ENCODE data around the gene DYNLT4.
"Not testable (repeated sequence)": the region's sequence is repeated elsewhere in the genome, so short reads cannot be mapped to it uniquely, and the experiment has no call there.

Gene DYNLT4

DNA sequence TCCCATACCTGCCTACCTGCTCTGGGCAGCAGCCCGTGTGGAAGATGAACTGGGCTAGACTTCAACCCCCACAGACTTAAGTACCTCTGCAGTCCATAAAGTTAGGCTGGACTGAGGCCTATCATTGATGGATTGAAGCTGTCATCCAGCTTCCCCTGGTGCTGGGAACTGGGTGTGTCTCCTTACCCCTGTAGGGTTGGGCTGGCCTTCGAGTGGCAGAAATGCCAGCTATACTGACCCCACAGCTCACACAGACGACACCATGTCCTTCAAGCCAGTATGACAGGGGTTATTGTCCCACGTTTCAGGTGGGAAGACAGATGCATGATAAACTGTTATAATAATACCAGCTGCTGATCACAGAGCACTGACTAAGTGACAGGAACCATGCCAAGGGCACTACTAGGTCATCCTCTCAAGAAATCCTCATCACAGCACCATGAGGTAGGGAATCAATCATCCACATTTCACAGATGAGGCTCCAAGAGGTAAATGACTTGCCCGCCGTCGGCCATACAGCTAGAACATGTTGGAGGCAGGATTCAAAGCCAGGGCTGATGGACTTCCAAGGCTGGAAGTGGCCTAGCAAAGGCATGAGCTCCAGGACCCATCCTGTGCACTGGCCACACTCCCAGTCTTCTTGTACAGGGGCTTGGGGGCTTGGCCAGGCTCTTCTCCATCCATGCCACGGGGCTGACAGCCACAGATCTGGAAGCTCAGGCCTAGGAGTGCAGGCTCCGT, 18.9 kb downstream of the DYNLT4 start, which contains the start of gene BEST4:
Gene BEST4 (minus strand): TSS at position 51 of the 741 bp plus-strand sequence. CDS start 465 bp downstream, outside the sequence.
- DNase-seq (ENCODE audit: low spot score), result no peak

GRCh38 chr1:44787506-44787905, 19.6 kb downstream of the DYNLT4 start:
- no peak for DNase-seq (ENCODE audit: low spot score)

DNA sequence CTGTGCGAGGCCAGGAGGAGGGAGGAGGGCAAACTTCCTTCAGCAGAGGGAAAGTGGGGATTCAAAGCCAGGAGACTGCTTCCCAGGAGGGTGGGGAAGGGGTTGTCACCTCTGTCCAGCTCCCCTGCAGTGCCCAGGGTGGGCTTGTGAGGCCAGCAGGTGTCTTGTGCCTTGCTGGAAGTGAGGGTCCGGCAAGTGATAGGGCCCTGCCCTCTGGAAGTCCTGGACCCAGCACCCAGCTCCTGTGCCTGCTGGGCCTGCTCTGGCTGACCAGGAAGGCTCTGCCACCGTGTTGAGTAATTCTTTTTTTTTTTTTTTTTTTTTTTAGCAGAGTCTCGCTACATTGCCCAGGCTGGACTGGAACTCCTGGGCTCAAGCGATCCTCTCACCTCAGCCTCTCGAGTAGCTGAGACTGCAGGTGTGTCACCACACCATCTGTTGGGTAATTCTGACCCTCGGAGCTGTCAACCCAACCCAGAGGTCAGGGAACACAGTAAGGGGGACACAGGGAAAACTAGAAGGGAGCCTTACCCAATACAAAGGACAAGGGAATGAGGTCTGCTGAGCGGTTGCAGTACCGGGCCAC, 20.2 kb downstream of the DYNLT4 start:
- no peak for DNase-seq (ENCODE audit: low spot score)

GRCh38 chr1:44786138-44786840, 20.9 kb downstream of the DYNLT4 start:
- DNase-seq (ENCODE audit: low spot score), result peak; percentile 60

DNA sequence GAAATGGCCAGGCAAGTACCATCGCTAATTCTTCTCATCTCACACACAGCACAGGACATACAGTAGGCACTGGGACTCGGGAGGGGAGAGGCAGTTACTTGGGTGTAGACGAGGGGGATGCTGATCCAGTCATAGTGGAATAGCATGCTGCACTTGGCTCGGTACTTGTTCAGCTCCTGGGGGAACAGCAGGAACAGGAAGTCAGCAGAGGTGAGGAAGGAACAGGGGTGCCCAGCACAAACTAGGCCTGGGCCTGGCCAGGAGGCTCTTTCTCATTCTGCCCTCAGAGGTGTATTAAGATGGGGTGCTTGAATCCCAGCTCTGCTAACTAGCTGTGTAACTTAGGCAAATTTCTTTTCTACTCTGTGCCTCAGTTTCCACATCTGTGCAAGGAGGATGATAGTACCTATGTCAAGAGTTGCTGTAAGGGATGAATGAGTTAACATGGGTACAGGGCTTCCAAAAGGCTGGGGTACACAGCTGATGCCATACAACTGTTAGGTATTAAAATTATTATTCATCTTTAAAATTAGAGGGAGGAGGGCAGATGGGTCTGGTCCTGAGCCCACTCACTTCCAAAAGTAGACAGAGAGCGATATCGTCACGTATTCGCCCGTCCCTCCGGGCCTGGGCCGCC, 21.5 kb downstream of the DYNLT4 start:
- no peak for DNase-seq (ENCODE audit: low spot score)

DNA sequence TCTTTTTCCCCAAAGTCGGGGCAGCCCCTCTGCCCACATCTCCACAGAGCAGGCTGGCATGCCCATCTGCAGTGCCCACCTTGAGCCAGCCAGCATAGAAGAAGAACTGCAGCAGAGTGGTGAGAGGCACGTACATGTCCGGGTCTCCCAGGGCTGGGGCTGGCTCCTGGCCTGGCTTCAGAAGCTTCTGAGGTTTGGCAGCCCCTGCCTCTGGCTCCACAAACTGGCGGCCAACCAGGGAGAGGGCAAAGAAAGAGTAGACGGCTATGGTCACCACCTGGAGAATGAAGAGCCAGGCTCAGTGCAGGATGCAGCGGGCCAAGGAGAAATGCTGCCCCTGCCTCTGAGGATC, 22.1 kb downstream of the DYNLT4 start:
- DNase-seq (ENCODE audit: low spot score), result no peak

GRCh38 chr1:44784094-44785028, 22.8 kb downstream of the DYNLT4 start:
- DNase-seq (ENCODE audit: low spot score), result no peak

GRCh38 chr1:44783697-44784093, 23.5 kb downstream of the DYNLT4 start:
- DNase-seq (ENCODE audit: low spot score), result no peak

DNA sequence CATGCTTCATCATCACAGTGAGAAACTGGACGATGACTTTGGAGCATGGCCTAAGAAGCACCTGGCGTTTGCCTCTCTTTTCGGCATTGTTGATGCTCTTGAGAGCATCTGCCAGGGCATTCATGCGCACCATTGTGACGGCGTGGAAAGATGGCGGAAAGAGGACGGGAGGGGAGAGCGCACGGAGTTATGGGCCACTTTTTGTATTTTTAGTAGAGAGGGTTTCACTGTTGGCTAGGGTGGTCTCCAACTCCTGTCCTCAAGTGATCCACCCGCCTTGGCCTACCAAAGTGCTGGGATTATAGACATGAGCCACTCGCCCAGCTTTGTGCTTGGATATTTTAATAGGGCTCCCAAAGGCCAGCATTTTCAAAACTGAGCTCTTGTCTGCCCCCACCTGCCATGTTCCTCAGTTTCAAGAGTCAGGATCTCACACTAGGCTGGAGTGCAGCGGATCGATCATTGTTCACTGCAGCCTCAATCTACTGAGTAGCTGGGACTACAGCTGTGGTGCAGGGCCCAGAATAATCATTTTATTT, 26.5 kb downstream of the DYNLT4 start:
- no peak for DNase-seq (ENCODE audit: low spot score)

GRCh38 chr1:44778705-44779576, 28.2 kb downstream of the DYNLT4 start:
- DNase-seq (ENCODE audit: low spot score), result no peak

- DNase-seq (ENCODE audit: low spot score), result no peak
Measured at GRCh38 chr1:44777969-44778635, 29.0 kb downstream of the DYNLT4 start.

DNA sequence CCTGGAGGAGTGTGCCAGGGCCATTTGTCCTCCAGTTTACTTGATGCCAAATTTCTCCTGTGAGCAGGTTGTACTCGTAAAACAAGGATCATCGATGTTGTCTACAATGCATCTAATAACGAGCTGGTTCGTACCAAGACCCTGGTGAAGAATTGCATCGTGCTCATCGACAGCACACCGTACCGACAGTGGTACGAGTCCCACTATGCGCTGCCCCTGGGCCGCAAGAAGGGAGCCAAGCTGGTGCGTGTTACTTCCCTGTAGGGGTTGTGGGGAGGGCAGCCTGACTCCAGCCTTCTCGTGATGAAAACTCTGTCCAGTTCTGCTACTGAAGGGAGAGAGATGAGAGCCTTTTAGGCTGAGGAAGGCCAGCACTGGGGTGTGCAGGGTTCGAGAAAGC, 29.6 kb downstream of the DYNLT4 start:
- DNase-seq (ENCODE audit: low spot score), result no peak

DNA sequence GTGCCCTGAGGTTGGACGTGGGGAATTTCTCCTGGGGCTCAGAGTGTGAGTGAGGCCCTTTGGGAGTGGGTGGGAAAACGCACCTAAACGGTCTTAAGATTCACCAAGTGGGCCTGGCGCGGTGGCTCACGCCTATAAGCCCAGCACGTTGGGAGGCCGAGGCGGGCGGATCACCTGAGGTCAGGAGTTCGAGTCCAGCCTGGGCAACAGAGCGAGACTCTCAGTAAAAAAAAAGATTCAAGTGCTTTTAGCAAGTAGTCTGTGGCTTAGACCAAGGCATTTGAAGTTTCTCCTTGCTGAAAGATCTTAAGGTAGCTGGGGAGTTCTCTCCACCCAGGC, 30.5 kb downstream of the DYNLT4 start:
- no peak for DNase-seq (ENCODE audit: low spot score)

DNA sequence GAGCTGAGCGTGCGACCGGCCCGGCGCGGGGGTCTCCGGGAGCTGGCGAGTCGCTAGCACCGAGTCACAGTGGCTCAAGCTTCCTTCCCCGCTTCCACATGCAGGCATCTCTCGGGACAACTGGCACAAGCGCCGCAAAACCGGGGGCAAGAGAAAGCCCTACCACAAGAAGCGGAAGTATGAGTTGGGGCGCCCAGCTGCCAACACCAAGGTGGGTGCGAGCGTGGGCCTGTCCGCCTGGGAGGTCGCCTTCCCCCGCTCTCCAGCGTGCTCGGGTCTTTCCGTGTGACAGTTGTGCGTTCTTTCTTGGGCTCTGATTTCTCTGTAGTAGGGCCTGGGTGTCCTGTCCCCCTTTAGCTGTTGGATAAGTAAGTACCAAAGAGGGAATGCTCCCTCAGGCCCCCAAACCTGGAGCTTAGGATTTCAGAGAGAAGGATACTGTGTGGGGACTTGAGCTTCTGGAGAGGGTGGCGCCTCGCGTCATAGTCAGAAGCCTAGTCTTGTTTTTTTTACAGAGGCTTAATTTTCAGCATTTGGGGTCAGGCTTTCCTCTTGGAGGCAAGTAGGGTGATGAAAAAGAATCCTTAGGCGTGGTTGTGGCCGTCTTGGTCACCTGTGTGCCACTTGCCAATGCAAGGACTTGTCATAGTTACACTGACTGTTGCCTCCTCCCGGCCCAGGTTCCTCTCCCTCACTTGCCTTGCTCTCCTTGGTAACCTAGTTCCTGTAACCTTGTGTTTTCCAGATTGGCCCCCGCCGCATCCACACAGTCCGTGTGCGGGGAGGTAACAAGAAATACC, 31.0 kb downstream of the DYNLT4 start:
- no peak for DNase-seq (ENCODE audit: low spot score)

DNA sequence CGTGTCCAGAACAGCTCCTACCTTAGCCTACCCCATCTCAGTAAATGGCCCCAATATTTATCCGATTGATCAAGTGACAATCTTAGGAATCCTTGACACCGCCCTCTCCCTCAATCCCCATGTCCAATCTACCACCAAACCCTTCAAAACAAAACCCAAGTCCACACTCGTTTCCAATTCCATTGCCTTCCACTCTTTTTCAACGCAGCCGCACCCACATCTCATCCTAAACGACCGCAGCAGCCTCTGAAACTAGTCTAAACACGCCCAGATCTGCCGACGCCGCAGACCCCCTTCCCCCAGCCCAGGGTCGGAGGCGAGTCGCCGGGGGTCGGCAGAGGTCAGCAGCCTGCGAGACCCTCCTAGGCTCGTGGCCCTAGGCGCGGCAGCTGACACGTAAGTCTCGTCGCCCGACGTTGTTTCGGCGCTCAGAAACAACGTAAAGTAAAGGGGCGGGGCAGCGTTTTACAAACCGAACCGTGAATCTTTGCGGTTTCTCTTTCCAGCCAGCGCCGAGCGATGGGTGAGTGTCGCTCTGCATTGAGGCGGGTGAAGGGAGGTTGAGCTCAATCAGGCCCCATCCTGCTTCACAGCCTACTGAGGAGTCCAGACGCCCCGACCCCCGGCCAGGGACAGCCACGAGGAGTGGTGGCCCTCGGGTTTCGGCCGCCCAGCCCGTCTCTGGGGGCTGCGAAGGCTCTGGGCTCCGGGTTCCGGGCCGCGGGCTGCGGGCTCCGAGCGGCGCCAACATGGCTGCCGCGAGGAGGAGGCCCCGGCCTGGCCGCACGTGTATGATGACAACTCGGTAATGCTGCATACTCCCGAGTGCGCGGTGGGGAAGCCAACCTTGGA, 31.8 kb downstream of the DYNLT4 start, which contains the start of gene RPS8:
Gene RPS8 (plus strand): TSS at position 463 of the 852 bp plus-strand sequence. CDS start 57 bp downstream, at position 520.
- DNase-seq (ENCODE audit: low spot score), result peak; percentile 93

GRCh38 chr1:44766421-44766820, 40.7 kb downstream of the DYNLT4 start:
- DNase-seq (ENCODE audit: low spot score), result not testable (repeated sequence)

- DNase-seq (ENCODE audit: low spot score), result no peak
Measured at GRCh38 chr1:44760876-44761275, 46.3 kb downstream of the DYNLT4 start.

DNA sequence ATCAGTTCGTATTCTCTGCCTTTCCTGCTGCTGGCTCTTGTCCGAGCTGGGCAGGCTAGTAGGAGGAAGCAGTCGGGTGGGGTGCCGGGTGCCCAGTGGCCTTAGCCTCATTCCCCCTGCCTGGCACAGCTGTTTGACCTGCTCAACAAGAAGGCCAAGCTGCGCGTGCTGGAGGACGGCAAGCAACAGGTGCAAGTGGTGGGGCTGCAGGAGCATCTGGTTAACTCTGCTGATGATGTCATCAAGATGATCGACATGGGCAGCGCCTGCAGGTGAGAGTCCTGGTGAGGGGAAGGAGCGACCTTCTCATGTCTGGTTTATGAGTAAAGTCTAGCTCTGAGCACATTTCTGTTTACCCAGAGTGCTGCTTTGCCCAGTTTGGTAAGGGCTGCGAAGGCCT, 48.1 kb downstream of the DYNLT4 start:
- DNase-seq (ENCODE audit: low spot score), result no peak

Data from LoVo (cell line).